Panc1 (cell line): ENCODE data around the gene PRPF19.

Source experiments
- POLR2AphosphoS5 ChIP-seq: IDR thresholded peaks from 2 replicates; pipeline ENCODE4 v1.6.1; 2012; ENCODE audit warnings: mild to moderate bottlenecking, low read depth, low read length, moderate library complexity
- SIN3A ChIP-seq: IDR thresholded peaks from 2 replicates; pipeline ENCODE4 v1.6.1; 2012; ENCODE audit warnings: low read depth, mild to moderate bottlenecking, low read length, moderate library complexity, borderline replicate concordance; ENCODE audit not compliant: insufficient read depth
- TCF7L2 ChIP-seq: IDR thresholded peaks from 2 replicates; pipeline ENCODE4 v1.6.1; 2011; ENCODE audit warnings: mild to moderate bottlenecking, low read depth, low read length, inconsistent platforms
- TF ChIP-seq, protein P1 (sequence below): fragments of 450-650 bp; IDR thresholded peaks from 2 replicates; pipeline ENCODE4 v1.5.1; 2017; ENCODE audit warnings: mild to moderate bottlenecking

GRCh38 chr11:60879104-60879503 is 27.3 kb downstream of the PRPF19 start:
- TF ChIP-seq, protein P1, sequence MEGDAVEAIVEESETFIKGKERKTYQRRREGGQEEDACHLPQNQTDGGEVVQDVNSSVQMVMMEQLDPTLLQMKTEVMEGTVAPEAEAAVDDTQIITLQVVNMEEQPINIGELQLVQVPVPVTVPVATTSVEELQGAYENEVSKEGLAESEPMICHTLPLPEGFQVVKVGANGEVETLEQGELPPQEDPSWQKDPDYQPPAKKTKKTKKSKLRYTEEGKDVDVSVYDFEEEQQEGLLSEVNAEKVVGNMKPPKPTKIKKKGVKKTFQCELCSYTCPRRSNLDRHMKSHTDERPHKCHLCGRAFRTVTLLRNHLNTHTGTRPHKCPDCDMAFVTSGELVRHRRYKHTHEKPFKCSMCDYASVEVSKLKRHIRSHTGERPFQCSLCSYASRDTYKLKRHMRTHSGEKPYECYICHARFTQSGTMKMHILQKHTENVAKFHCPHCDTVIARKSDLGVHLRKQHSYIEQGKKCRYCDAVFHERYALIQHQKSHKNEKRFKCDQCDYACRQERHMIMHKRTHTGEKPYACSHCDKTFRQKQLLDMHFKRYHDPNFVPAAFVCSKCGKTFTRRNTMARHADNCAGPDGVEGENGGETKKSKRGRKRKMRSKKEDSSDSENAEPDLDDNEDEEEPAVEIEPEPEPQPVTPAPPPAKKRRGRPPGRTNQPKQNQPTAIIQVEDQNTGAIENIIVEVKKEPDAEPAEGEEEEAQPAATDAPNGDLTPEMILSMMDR: no peak
- no peak for TF ChIP-seq POLR2AphosphoS5
- TF ChIP-seq SIN3A: no peak
- no peak for TF ChIP-seq TCF7L2
